GM23248 (cell line): ENCODE results near the gene AFF3. TPM values are rescaled to one million over a fixed set of nuclear protein-coding genes. Genes with fewer than 3 reads are reported as not detected.

Source experiments
- DNase-seq: peaks from one replicate; pipeline ENCODE4 v3.0.0-alpha.2; 2015
- H2AFZ ChIP-seq: fragments of 200-600 bp; sonication (generic); 2 replicates; pipeline ENCODE4 v1.6.1; 2016; ENCODE audit warnings: antibody characterized with exemption
- H3F3A ChIP-seq: fragments of 200-600 bp; sonication (generic); 2 replicates; pipeline ENCODE4 v1.6.1; 2016; ENCODE audit warnings: mild to moderate bottlenecking, antibody characterized with exemption, mixed run types; ENCODE audit not compliant: insufficient read depth
- H3K27ac ChIP-seq: fragments of 200-600 bp; sonication (generic); 2 replicates; pipeline ENCODE4 v1.5.1; 2016; ENCODE audit warnings: mild to moderate bottlenecking
- H3K27me3 ChIP-seq: fragments of 200-600 bp; sonication (generic); replicated peaks from 2 replicates; pipeline ENCODE4 v1.6.1; 2016; ENCODE audit warnings: mild to moderate bottlenecking; ENCODE audit not compliant: insufficient read depth
- H3K36me3 ChIP-seq: fragments of 200-600 bp; sonication (generic); 2 replicates; pipeline ENCODE4 v1.6.1; 2016; ENCODE audit warnings: low read depth, mild to moderate bottlenecking
- H3K4me1 ChIP-seq: fragments of 200-600 bp; sonication (generic); 2 replicates; pipeline ENCODE4 v1.6.1; 2016; ENCODE audit warnings: mild to moderate bottlenecking; ENCODE audit not compliant: insufficient read depth
- H3K4me2 ChIP-seq: fragments of 200-600 bp; sonication (generic); one replicate; pipeline ENCODE4 v1.6.1; 2016; ENCODE audit warnings: mild to moderate bottlenecking; ENCODE audit not compliant: unreplicated experiment
- H3K4me3 ChIP-seq: fragments of 200-600 bp; sonication (generic); 2 replicates; pipeline ENCODE4 v1.5.1; 2016; ENCODE audit warnings: mild to moderate bottlenecking
- H3K79me2 ChIP-seq: fragments of 200-600 bp; sonication (generic); 2 replicates; pipeline ENCODE4 v1.6.1; 2016; ENCODE audit warnings: mild to moderate bottlenecking; ENCODE audit not compliant: insufficient read depth
- H3K9ac ChIP-seq: fragments of 200-600 bp; sonication (generic); 2 replicates; pipeline ENCODE4 v1.6.1; 2016; ENCODE audit warnings: mild to moderate bottlenecking
- H3K9me2 ChIP-seq: fragments of 200-600 bp; sonication (generic); 2 replicates; pipeline ENCODE4 v1.6.1; 2016; ENCODE audit warnings: mixed run types, mild to moderate bottlenecking, moderate library complexity; ENCODE audit not compliant: insufficient read depth
- H3K9me3 ChIP-seq: fragments of 200-600 bp; sonication (generic); one replicate; pipeline ENCODE4 v1.6.1; 2017; ENCODE audit warnings: low read depth
- H4K20me1 ChIP-seq: fragments of 200-600 bp; sonication (generic); 2 replicates; pipeline ENCODE4 v1.6.0; 2016; ENCODE audit not compliant: insufficient read depth
- EZH2 ChIP-seq: fragments of 200-600 bp; sonication (generic); IDR thresholded peaks from 2 replicates; pipeline ENCODE4 v1.6.1; 2018; ENCODE audit warnings: antibody characterized with exemption, mild to moderate bottlenecking; ENCODE audit not compliant: insufficient read depth, poor library complexity, severe bottlenecking
- EZH2phosphoT487 ChIP-seq: fragments of 200-600 bp; sonication (generic); IDR thresholded peaks from 2 replicates; pipeline ENCODE4 v1.6.1; 2018; ENCODE audit warnings: antibody characterized with exemption, moderate library complexity, mild to moderate bottlenecking, low read depth; ENCODE audit not compliant: insufficient read depth
- WGBS, 2 experiments: methylation state at CpG; one replicate each; pipeline ENCODE4 v1.1.6; 2015 to 2017; ENCODE audit warnings: low lambda C conversion rate in 2 of 2, low coverage in 1 of 2; ENCODE audit errors: missing lambda C conversion rate in 2 of 2; 5-methylcytosine and 5-hydroxymethylcytosine counted together
- in situ Hi-C: fragments of 300-500 bp; cut with MboI; formaldehyde crosslinking; loops from 2 replicates; pipeline ENCODE4 v1.15.0; 2020
- polyA plus RNA-seq: library from polyadenylated mRNA; unstranded; fragments of >200 nt; fragmentation: Nextera tagmentation; extraction: Ambion mirVana; gene quantifications from 2 replicates; pipeline ENCODE4 v1.2.1, GENCODE V29; 2016
- total RNA-seq: library from RNA; depleted of rRNA; stranded (reverse); fragments of >200 nt; shearing (Covaris generic); gene quantifications from 2 replicates; pipeline ENCODE4 v1.2.3, GENCODE V29; 2014

Gene AFF3
- total and polyA plus RNA-seq, 2 experiments from 2014 or later, result 0.56 to 0.86 TPM

GRCh38 chr2:99771681-99772333, 370.6 kb downstream of the AFF3 start:
- peaks cover 3% of the 10 kb centered on the region; the same call in 1 of the 2 replicates for H3F3A ChIP-seq
- H3K27ac ChIP-seq, result no peak overlapping the region
- no peak for DNase-seq
- H3K4me3 ChIP-seq, result no peak overlapping the region
- H3K79me2 ChIP-seq, result no peaks in the 10 kb centered on the region
- in situ Hi-C loops, result no loop called here
- no peak overlapping the region for H3K9ac ChIP-seq
- H3K4me1 ChIP-seq, result no peaks in the 10 kb centered on the region; the same call in 1 of the 2 replicates
- no peaks in the 10 kb centered on the region for H4K20me1 ChIP-seq
- no peak overlapping the region for H3K4me2 ChIP-seq
- no peaks in the 10 kb centered on the region for H3K9me3 ChIP-seq
- H3K9me2 ChIP-seq, result no peaks in the 10 kb centered on the region
- TF ChIP-seq EZH2 (no peak), EZH2phosphoT487 (no peak)
- WGBS, 2 experiments, result 78 to 81% methylated on average over 12 to 13 of the region's 13 CpGs
- no peak overlapping the region for H2AFZ ChIP-seq
- no peaks in the 10 kb centered on the region for H3K36me3 ChIP-seq
- H3K27me3 ChIP-seq, result no peaks in the 10 kb centered on the region; the same call in 1 of the 2 replicates

- H3K9me2 ChIP-seq, result no peaks in the 10 kb centered on the region
- H2AFZ ChIP-seq, result no peak overlapping the region
- peaks cover under 1% of the 10 kb centered on the region; the same call in 1 of the 2 replicates for H3F3A ChIP-seq
- H3K9me3 ChIP-seq, result no peaks in the 10 kb centered on the region
- no peaks in the 10 kb centered on the region for H3K36me3 ChIP-seq
- TF ChIP-seq EZH2 (no peak), EZH2phosphoT487 (no peak)
- H3K27me3 ChIP-seq, result no peaks in the 10 kb centered on the region; the same call in 1 of the 2 replicates
- 42 to 43% methylated on average over 2 of the region's 2 CpGs for WGBS, 2 experiments
- H3K79me2 ChIP-seq, result no peaks in the 10 kb centered on the region
- DNase-seq, result no peak
- H3K4me3 ChIP-seq, result no peak overlapping the region
- H3K4me1 ChIP-seq, result no peaks in the 10 kb centered on the region; the same call in 1 of the 2 replicates
- no peak overlapping the region for H3K27ac ChIP-seq
- in situ Hi-C loops, result no loop called here
- no peaks in the 10 kb centered on the region for H4K20me1 ChIP-seq
- H3K9ac ChIP-seq, result no peak overlapping the region
- no peak overlapping the region for H3K4me2 ChIP-seq
Measured at GRCh38 chr2:99770876-99771275, 371.5 kb downstream of the AFF3 start.

- H3K4me3 ChIP-seq, result no peak overlapping the region
- H3K27me3 ChIP-seq, result no peaks in the 10 kb centered on the region; the same call in 1 of the 2 replicates
- H3F3A ChIP-seq, result no peaks in the 10 kb centered on the region
- H3K9me3 ChIP-seq, result no peaks in the 10 kb centered on the region
- H3K4me2 ChIP-seq, result no peak overlapping the region
- H3K79me2 ChIP-seq, result no peaks in the 10 kb centered on the region
- TF ChIP-seq EZH2 (no peak), EZH2phosphoT487 (no peak)
- H3K9ac ChIP-seq, result no peak overlapping the region
- no peak overlapping the region for H2AFZ ChIP-seq
- no peaks in the 10 kb centered on the region for H4K20me1 ChIP-seq
- no peak for DNase-seq
- in situ Hi-C loops, result no loop called here
- no peaks in the 10 kb centered on the region for H3K9me2 ChIP-seq
- H3K36me3 ChIP-seq, result no peaks in the 10 kb centered on the region
- no peak overlapping the region for H3K27ac ChIP-seq
- 73 to 80% methylated on average over 4 of the region's 4 CpGs for WGBS, 2 experiments
- H3K4me1 ChIP-seq, result no peaks in the 10 kb centered on the region
Measured at GRCh38 chr2:99765731-99766318, 376.6 kb downstream of the AFF3 start.

- Histone ChIP-seq H2AFZ (no peak overlapping the region), H3K9me3 (no peaks in the 10 kb centered on the region), H3F3A (no peaks in the 10 kb centered on the region), H3K4me1 (no peaks in the 10 kb centered on the region), H3K9me2 (no peaks in the 10 kb centered on the region), H3K79me2 (no peaks in the 10 kb centered on the region), H3K36me3 (no peaks in the 10 kb centered on the region), H3K9ac (no peak overlapping the region), H3K27me3 (peaks cover 4% of the 10 kb centered on the region; the same call in 1 of the 2 replicates), H4K20me1 (no peaks in the 10 kb centered on the region), H3K4me2 (no peak overlapping the region), H3K4me3 (no peak overlapping the region), H3K27ac (no peak overlapping the region)
- DNase-seq, result no peak
- in situ Hi-C loops, result no loop called here
- WGBS, 2 experiments, result 78 to 81% methylated on average over 6 of the region's 6 CpGs
- TF ChIP-seq EZH2phosphoT487 (no peak), EZH2 (no peak)
Measured at GRCh38 chr2:99763764-99764163, 378.6 kb downstream of the AFF3 start.
